ENCODE measurements around the gene HECW1. TPM values are rescaled to one million over a fixed set of nuclear protein-coding genes. Genes with fewer than 3 reads are reported as not detected.

HECW1 gene
- total and polyA plus RNA-seq, 2 of the 13 experiments (the other 11 are each of a cell fraction or from before 2014, with no cell fraction given) = not detected

DNA sequence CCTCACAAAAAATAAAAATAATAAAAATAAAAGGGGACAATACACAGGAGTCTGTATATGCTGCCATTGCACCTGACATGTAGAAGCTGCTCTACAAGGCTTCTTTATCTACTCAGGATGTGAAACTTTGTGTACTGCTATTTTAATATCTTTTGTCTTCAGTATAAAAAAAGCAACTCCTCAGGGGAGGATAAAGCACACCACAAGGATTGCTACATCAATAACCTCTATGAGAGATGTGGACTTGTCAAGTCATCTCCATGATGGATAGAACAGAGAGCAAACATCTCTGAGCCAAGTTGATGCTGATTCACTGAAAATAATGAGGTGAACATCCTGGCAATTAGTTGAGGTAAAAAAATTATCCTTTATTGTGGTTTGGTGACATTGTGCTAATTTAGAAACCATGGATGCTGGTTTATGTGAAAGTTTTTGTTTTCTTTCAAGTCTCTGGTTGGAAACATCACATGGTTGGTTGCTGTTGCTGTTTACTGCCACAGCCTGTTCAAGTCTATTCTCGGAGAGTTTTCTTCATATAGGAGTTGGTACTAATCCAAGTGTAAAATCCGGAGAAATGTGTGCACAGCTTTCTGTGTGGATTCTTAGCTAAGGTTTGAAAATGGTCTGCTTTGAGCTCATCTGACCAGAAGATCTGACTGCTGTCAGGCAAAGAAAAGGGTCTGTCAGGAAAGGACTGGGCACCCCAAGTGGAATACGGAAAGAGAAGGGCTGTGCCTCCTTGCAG lies 1.5 kb upstream of the HECW1 start (continued):
- TF ChIP-seq, protein P1, sequence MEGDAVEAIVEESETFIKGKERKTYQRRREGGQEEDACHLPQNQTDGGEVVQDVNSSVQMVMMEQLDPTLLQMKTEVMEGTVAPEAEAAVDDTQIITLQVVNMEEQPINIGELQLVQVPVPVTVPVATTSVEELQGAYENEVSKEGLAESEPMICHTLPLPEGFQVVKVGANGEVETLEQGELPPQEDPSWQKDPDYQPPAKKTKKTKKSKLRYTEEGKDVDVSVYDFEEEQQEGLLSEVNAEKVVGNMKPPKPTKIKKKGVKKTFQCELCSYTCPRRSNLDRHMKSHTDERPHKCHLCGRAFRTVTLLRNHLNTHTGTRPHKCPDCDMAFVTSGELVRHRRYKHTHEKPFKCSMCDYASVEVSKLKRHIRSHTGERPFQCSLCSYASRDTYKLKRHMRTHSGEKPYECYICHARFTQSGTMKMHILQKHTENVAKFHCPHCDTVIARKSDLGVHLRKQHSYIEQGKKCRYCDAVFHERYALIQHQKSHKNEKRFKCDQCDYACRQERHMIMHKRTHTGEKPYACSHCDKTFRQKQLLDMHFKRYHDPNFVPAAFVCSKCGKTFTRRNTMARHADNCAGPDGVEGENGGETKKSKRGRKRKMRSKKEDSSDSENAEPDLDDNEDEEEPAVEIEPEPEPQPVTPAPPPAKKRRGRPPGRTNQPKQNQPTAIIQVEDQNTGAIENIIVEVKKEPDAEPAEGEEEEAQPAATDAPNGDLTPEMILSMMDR (CRISPR knock-in tag; IDR thresholded peaks at IDR 0.05) = no peak
- TF ChIP-seq ZNF644 (CRISPR knock-in tag; IDR thresholded peaks at IDR 0.05; ENCODE audit: low read depth) = no peak

DNA sequence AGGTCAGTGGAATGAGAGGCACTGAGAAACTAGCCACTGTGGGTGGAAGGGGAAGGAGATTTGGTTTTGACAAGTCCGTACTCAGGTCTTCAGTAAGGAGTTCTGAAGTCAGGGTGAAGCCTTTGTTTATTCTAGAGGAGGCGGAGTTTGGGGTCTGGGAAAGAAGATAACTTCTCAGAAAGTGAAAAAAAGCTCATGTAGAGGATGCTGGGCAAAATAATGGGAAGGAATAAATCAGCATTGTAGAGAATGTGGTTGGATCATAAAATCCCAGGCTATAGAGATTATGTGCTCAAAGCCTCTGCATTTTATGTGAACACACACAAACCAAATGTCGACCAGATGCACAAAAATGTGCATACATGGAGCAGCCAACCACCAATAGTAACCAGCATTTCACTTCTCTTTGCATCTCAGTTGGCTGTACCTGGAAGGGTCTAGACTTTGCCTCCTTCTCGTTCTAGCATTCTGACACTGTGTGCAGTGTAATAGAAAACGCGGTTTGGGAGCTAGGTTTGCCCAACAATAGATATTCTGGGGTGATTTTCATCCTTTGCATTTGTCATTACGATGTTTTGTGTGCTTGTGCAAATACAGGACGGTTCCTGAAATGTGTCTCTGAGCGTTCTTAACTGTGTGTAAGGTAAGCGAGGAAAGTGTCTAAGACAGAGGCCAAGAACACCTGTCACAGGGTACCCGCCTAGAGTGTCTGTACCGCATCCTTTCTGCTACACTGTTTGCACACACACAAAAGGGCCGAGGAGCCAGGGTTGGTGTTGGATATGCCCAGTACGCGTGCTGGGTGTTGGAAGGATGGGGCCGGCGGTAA lies 603 bp upstream of the HECW1 start:
- 24% methylated on average over 15 of the region's 17 CpGs for WGBS (ENCODE audit: low lambda C conversion rate)
- no peak overlapping the region for H3K4me3 ChIP-seq (replicated peaks in 1 of 3; ENCODE audit: insufficient read depth in 1 of 3, low read depth in 2 of 3, low read length in 3 of 3)
- CTCF ChIA-PET (ENCODE audit: low intra/inter-chr PET ratio, low total read pairs) = no interaction called here
- H3K27me3 ChIP-seq (ENCODE audit: control insufficient read depth in 1 of 2, insufficient read depth in 2 of 2, low read length in 2 of 2) = peaks cover 1 to 43% of the 10 kb centered on the region in 2 experiments
- H2AFZ ChIP-seq (ENCODE audit: low read length) = no peak overlapping the region
- TF ChIP-seq ZNF350 (CRISPR knock-in tag; IDR thresholded peaks at IDR 0.05; ENCODE audit: borderline replicate concordance, low read depth) = no peak
- no peak for TF ChIP-seq ELF4 (CRISPR knock-in tag; IDR thresholded peaks at IDR 0.05; ENCODE audit: borderline replicate concordance)
- TF ChIP-seq KAT7 (CRISPR knock-in tag; IDR thresholded peaks at IDR 0.05; ENCODE audit: borderline replicate concordance) = no peak
- FAIRE-seq = no peak
- in situ Hi-C loops (cut with HindIII; ENCODE audit: extremely low pct_ligation_motif_present, low pct_unique_long_range_greater_than_20kb) = no loop called here
- no TSS peak for BruUV-seq (replicated peaks)
- no peak overlapping the region for H3K27ac ChIP-seq (ENCODE audit: extremely low read length, insufficient read depth, low read length)
- H3K4me1 ChIP-seq (ENCODE audit: insufficient read depth, low read length) = no peaks in the 10 kb centered on the region
- no peaks in the 10 kb centered on the region for H4K20me1 ChIP-seq (ENCODE audit: insufficient read depth, low read length)
- no peaks in the 10 kb centered on the region for H3K36me3 ChIP-seq (replicated peaks in 1 of 2; ENCODE audit: control insufficient read depth in 1 of 2, insufficient read depth in 2 of 2, low read length in 2 of 2)
- POLR2A ChIA-PET = no interaction called here
- no peak overlapping the region for H3K4me2 ChIP-seq (ENCODE audit: low read depth, low read length)
- intact Hi-C loops (cut with micrococcal nuclease; ENCODE audit: unreplicated experiment) = no loop called here
- no peaks in the 10 kb centered on the region for H3K9me3 ChIP-seq (ENCODE audit: low read length)
- no peak for DNase-seq (ENCODE audit: low spot score)
- no peaks in the 10 kb centered on the region for H3K79me2 ChIP-seq (ENCODE audit: insufficient read depth, low read length)
- H3K9ac ChIP-seq (ENCODE audit: insufficient read depth, low read depth, low read length) = no peak overlapping the region
- no peak for ATAC-seq

Measured in HepG2 (cell line).